ENCODE data around the gene C7orf57.
"Not testable (repeated sequence)": the region's sequence is repeated elsewhere in the genome, so short reads cannot be mapped to it uniquely, and the experiment has no call there.

Gene C7orf57

DNA sequence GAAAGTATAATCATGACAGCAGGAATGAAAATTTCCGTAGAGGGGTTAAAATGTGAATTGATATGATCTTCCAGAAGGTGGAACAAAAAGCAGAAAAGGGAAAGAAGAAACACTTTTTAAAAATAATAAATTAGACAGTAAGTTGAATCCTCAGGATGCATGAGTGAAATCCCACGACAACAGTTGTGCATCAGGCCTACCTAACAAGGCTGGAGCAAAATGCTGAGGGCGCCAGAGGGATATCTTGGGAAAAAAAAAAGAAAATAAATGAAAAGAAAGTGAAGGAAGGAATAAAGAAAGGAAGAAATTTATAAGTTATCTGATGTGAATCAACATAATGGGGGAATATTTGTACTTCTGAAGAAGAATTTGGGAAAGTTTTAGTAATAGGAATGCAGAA, 42.9 kb upstream of the C7orf57 start:
- Histone ChIP-seq H4K20me1 (ENCODE audit: insufficient read depth, low read length) (no peaks in the 10 kb centered on the region), H3K4me1 (ENCODE audit: insufficient read depth, low read length, severe bottlenecking) (peaks cover 19% of the 10 kb centered on the region), H3K4me2 (ENCODE audit: low read length) (peak overlapping the region; percentile 65), H3K27me3 (ENCODE audit: insufficient read depth, low read length) (no peaks in the 10 kb centered on the region), H3K9me3 (ENCODE audit: low read length) (no peaks in the 10 kb centered on the region), H3K27ac (ENCODE audit: low read depth, low read length, poor library complexity, severe bottlenecking) (peak overlapping the region; percentile 53), H3K9me2 (ENCODE audit: low read depth, low read length) (no peaks in the 10 kb centered on the region), H3K36me3 (ENCODE audit: insufficient read depth, low read length) (no peaks in the 10 kb centered on the region), H3K79me2 (ENCODE audit: insufficient read depth, low read length) (no peaks in the 10 kb centered on the region), H3K4me3 (ENCODE audit: low read depth, low read length, poor library complexity, severe bottlenecking) (peak overlapping the region; percentile 59), H2AFZ (ENCODE audit: low read length) (peak overlapping the region; percentile 65), H3F3A (ENCODE audit: insufficient read depth, low read length) (no peaks in the 10 kb centered on the region), H3K9ac (ENCODE audit: low read length) (peak overlapping the region; percentile 60)
- TF ChIP-seq CTCF (IDR thresholded peaks at IDR 0.05; ENCODE audit: low read length), result no peak
- no peak for TF ChIP-seq EZH2 (IDR thresholded peaks at IDR 0.05; ENCODE audit: borderline replicate concordance, low read length)

GRCh38 chr7:47999413-47999812, 35.9 kb upstream of the C7orf57 start:
- Histone ChIP-seq H3K4me2 (ENCODE audit: low read length) (no peak overlapping the region), H3K27me3 (ENCODE audit: insufficient read depth, low read length) (no peaks in the 10 kb centered on the region), H3K27ac (ENCODE audit: low read depth, low read length, poor library complexity, severe bottlenecking) (no peak overlapping the region), H3K9me2 (ENCODE audit: low read depth, low read length) (no peaks in the 10 kb centered on the region), H3F3A (ENCODE audit: insufficient read depth, low read length) (no peaks in the 10 kb centered on the region), H3K79me2 (ENCODE audit: insufficient read depth, low read length) (no peaks in the 10 kb centered on the region), H2AFZ (ENCODE audit: low read length) (no peak overlapping the region), H3K9me3 (ENCODE audit: low read length) (peaks cover 13% of the 10 kb centered on the region; the same call in 1 of the 2 replicates), H3K9ac (ENCODE audit: low read length) (no peak overlapping the region), H3K36me3 (ENCODE audit: insufficient read depth, low read length) (0 out of 2 replicates have a peak, but pooled peaks cover 3% of the 10 kb centered on the region), H3K4me1 (ENCODE audit: insufficient read depth, low read length, severe bottlenecking) (peaks cover 14% of the 10 kb centered on the region), H3K4me3 (ENCODE audit: low read depth, low read length, poor library complexity, severe bottlenecking) (no peak overlapping the region), H4K20me1 (ENCODE audit: insufficient read depth, low read length) (no peaks in the 10 kb centered on the region)
- no peak for TF ChIP-seq CTCF (IDR thresholded peaks at IDR 0.05; ENCODE audit: low read length)
- no peak for TF ChIP-seq EZH2 (IDR thresholded peaks at IDR 0.05; ENCODE audit: borderline replicate concordance, low read length)

DNA sequence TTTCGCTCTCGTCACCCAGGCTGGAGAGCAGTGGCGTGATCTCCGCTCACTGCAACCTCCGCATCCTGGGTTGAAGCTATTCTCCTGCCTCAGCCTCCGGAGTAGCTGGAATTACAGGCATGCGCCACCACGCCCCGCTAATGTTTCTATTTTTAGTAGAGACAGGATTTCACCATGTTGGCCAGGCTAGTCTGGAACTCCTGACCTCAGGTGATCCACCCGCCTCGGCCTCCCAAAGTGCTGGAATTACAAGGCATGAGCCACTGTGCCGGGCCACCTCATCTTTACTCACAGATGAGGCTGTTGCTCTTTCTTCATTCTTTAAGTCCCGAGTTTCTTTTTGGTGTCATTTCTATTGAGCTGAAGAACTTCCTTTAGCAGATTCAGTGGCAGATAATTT, 35.2 kb upstream of the C7orf57 start:
- H3K4me1 ChIP-seq (ENCODE audit: insufficient read depth, low read length, severe bottlenecking), result peaks cover 21% of the 10 kb centered on the region
- not testable (repeated sequence) for H3K9ac ChIP-seq (ENCODE audit: low read length); H3K4me2 ChIP-seq (ENCODE audit: low read length); H3K36me3 ChIP-seq (ENCODE audit: insufficient read depth, low read length); H3K27ac ChIP-seq (ENCODE audit: low read depth, low read length, poor library complexity, severe bottlenecking); H3K9me2 ChIP-seq (ENCODE audit: low read depth, low read length); H3K4me3 ChIP-seq (ENCODE audit: low read depth, low read length, poor library complexity, severe bottlenecking); H3F3A ChIP-seq (ENCODE audit: insufficient read depth, low read length); H2AFZ ChIP-seq (ENCODE audit: low read length); H4K20me1 ChIP-seq (ENCODE audit: insufficient read depth, low read length); H3K79me2 ChIP-seq (ENCODE audit: insufficient read depth, low read length); H3K27me3 ChIP-seq (ENCODE audit: insufficient read depth, low read length)
- H3K9me3 ChIP-seq (ENCODE audit: low read length), result peaks cover 13% of the 10 kb centered on the region; the same call in 1 of the 2 replicates

DNA sequence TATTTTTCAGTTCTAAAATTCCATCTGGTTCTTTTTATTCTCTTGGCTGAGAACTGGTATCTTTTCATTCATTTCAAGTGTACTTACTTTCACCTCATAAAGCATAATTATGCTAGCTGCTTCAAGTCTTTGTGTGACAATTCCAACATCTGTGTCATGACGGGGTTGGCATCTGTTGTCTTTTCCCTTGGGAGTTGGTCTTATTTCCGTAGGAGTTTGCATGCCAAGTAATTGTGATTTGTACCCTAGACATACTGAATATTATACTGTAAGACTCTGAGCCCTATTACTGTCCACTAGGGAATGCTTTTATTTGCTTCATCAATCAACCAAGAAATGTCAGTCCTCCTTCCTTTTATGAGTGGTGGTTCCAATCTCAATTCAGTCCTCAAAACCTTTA, 31.3 kb upstream of the C7orf57 start:
- Histone ChIP-seq H3K9me3 (ENCODE audit: low read length) (peaks cover 8% of the 10 kb centered on the region; the same call in 1 of the 2 replicates), H4K20me1 (ENCODE audit: insufficient read depth, low read length) (no peaks in the 10 kb centered on the region), H3K79me2 (ENCODE audit: insufficient read depth, low read length) (no peaks in the 10 kb centered on the region), H3K4me2 (ENCODE audit: low read length) (peak overlapping the region; percentile 53), H3K9ac (ENCODE audit: low read length) (peak overlapping the region; percentile 49), H3K36me3 (ENCODE audit: insufficient read depth, low read length) (0 out of 2 replicates have a peak, but pooled peaks cover 3% of the 10 kb centered on the region), H2AFZ (ENCODE audit: low read length) (peak overlapping the region; percentile 4; the same call in 1 of the 2 replicates), H3K9me2 (ENCODE audit: low read depth, low read length) (no peaks in the 10 kb centered on the region), H3K27me3 (ENCODE audit: insufficient read depth, low read length) (no peaks in the 10 kb centered on the region), H3F3A (ENCODE audit: insufficient read depth, low read length) (no peaks in the 10 kb centered on the region), H3K27ac (ENCODE audit: low read depth, low read length, poor library complexity, severe bottlenecking) (peak overlapping the region; percentile 92), H3K4me3 (ENCODE audit: low read depth, low read length, poor library complexity, severe bottlenecking) (peak overlapping the region; percentile 31), H3K4me1 (ENCODE audit: insufficient read depth, low read length, severe bottlenecking) (peaks cover 43% of the 10 kb centered on the region)
- TF ChIP-seq CTCF (IDR thresholded peaks at IDR 0.05; ENCODE audit: low read length) (no peak), EZH2 (IDR thresholded peaks at IDR 0.05; ENCODE audit: borderline replicate concordance, low read length) (no peak)
